GM12878 (cell line): ENCODE results near the gene MAML2. TPM values are rescaled to one million over a fixed set of nuclear protein-coding genes. Genes with fewer than 3 reads are reported as not detected.

Experiments used
- ATF7 ChIP-seq: fragments of 450-650 bp; IDR thresholded peaks from 2 replicates; pipeline ENCODE4 v1.6.1; 2016; ENCODE audit warnings: low read depth, mild to moderate bottlenecking
- CBX3 ChIP-seq: fragments of 200-600 bp; sonication (generic); IDR thresholded peaks from 2 replicates; pipeline ENCODE4 v1.6.1; 2016; ENCODE audit warnings: low read depth, borderline replicate concordance
- FOXK2 ChIP-seq: fragments of 450-650 bp; IDR thresholded peaks from 2 replicates; pipeline ENCODE4 v1.6.1; 2017; ENCODE audit warnings: mild to moderate bottlenecking, moderate library complexity
- HDGF ChIP-seq: fragments of 450-650 bp; IDR thresholded peaks from 2 replicates; pipeline ENCODE4 v1.6.1; 2016; ENCODE audit warnings: antibody characterized with exemption
- KDM1A ChIP-seq: fragments of 200-600 bp; sonication (generic); IDR thresholded peaks from 2 replicates; pipeline ENCODE4 v1.6.1; 2016; ENCODE audit warnings: borderline replicate concordance
- NFYA ChIP-seq: IDR thresholded peaks from 2 replicates; pipeline ENCODE4 v1.6.1; 2011; ENCODE audit warnings: low read depth, mild to moderate bottlenecking, low read length, improper control_type of control experiment, borderline replicate concordance
- NR2C2 ChIP-seq: IDR thresholded peaks from 2 replicates; pipeline ENCODE4 v1.6.1; 2011; ENCODE audit warnings: borderline replicate concordance, low read depth; ENCODE audit not compliant: control insufficient read depth, insufficient read length
- POLR2AphosphoS2 ChIP-seq: IDR thresholded peaks from 2 replicates; pipeline ENCODE4 v1.6.1; 2011; ENCODE audit warnings: low read depth, mild to moderate bottlenecking, low read length, improper control_type of control experiment, moderate library complexity
- RBBP5 ChIP-seq: fragments of 200-600 bp; sonication (generic); conservative IDR thresholded peaks from 2 replicates; pipeline ENCODE4 v1.6.1; 2016
- SMAD1 ChIP-seq: fragments of 450-650 bp; IDR thresholded peaks from 2 replicates; pipeline ENCODE4 v1.6.1; 2018; ENCODE audit warnings: mild to moderate bottlenecking, low read depth; ENCODE audit not compliant: partially characterized antibody
- SRF ChIP-seq, 2 experiments: IDR thresholded peaks; 2 replicates each; pipeline ENCODE4 v1.6.1; 2011; ENCODE audit warnings: low read depth in 2 of 2, low read length in 2 of 2, mild to moderate bottlenecking in 1 of 2, moderate library complexity in 1 of 2
- TBL1XR1 ChIP-seq: IDR thresholded peaks from 2 replicates; pipeline ENCODE4 v1.6.1; 2012; ENCODE audit warnings: low read depth, low read length, improper control_type of control experiment
- WRNIP1 ChIP-seq: IDR thresholded peaks from 2 replicates; pipeline ENCODE4 v1.6.1; 2011; ENCODE audit warnings: low read depth, low read length, improper control_type of control experiment, borderline replicate concordance
- ZNF274 ChIP-seq: IDR thresholded peaks from one replicate; pipeline ENCODE4 v1.8.0; 2011; ENCODE audit not compliant: insufficient read length, insufficient read depth
- ZZZ3 ChIP-seq: IDR thresholded peaks from 2 replicates; pipeline ENCODE4 v1.6.1; 2011; ENCODE audit warnings: low read depth; ENCODE audit not compliant: control insufficient read depth, insufficient read length
- polyA plus RNA-seq, 11 experiments: library from polyadenylated mRNA; depleted of rRNA in 4 of 11; unstranded in 6 of 11; stranded (reverse) in 5 of 11; fragments of >200 nt; fragmentation: Nextera tagmentation in 4 of 11; fragmentation: Illumina TruSeq in 1 of 11; extraction: Ambion mirVana in 4 of 11; extraction: Trizol in 1 of 11; gene quantifications; 1 replicate in 1 of 11; 2 replicates in 10 of 11; pipeline versions ENCODE4 v1.2.1 to v1.2.3, GENCODE V29; 2011 to 2016; ENCODE audit warnings: inconsistent platforms in 2 of 11, missing spikeins in 2 of 11, low read depth in 1 of 11
- total RNA-seq, 4 experiments: library from RNA; depleted of rRNA in 3 of 4; stranded (reverse); fragments of >200 nt in 3 of 4; fragmentation: Illumina TruSeq in 1 of 4; extraction: Trizol in 1 of 4; gene quantifications; 2 replicates each; pipeline versions ENCODE4 v1.2.1 to v1.2.3, GENCODE V29; 2013 to 2021
- TF ChIP-seq, protein P1 (sequence below): fragments of 450-650 bp; conservative IDR thresholded peaks from 2 replicates; pipeline ENCODE4 v1.6.1; 2017; ENCODE audit warnings: mild to moderate bottlenecking, moderate library complexity
- TF ChIP-seq, protein P2 (sequence below): IDR thresholded peaks from 2 replicates; pipeline ENCODE4 v1.6.1; 2012; ENCODE audit warnings: low read depth, low read length, improper control_type of control experiment
- TF ChIP-seq, protein P3 (sequence below): IDR thresholded peaks from 2 replicates; pipeline ENCODE4 v1.6.1; 2011; ENCODE audit warnings: low read depth, low read length, improper control_type of control experiment, borderline replicate concordance
- TF ChIP-seq, protein P4 (sequence below): IDR thresholded peaks from 2 replicates; pipeline ENCODE4 v1.6.1; 2011; ENCODE audit warnings: borderline replicate concordance, low read depth, mild to moderate bottlenecking, moderate library complexity, mixed read lengths, low read length; ENCODE audit not compliant: insufficient read depth; ENCODE audit errors: extremely low read length
- TF ChIP-seq, protein P5 (sequence below): fragments of 450-650 bp; IDR thresholded peaks from 2 replicates; pipeline ENCODE4 v1.6.1; 2017; ENCODE audit warnings: mild to moderate bottlenecking, moderate library complexity

MAML2 gene
- total and polyA plus RNA-seq, 10 of the 15 experiments (the other 5 are each of a cell fraction or from before 2014, with no cell fraction given), result 2.5 to 15.1 (median 12.0) TPM

DNA sequence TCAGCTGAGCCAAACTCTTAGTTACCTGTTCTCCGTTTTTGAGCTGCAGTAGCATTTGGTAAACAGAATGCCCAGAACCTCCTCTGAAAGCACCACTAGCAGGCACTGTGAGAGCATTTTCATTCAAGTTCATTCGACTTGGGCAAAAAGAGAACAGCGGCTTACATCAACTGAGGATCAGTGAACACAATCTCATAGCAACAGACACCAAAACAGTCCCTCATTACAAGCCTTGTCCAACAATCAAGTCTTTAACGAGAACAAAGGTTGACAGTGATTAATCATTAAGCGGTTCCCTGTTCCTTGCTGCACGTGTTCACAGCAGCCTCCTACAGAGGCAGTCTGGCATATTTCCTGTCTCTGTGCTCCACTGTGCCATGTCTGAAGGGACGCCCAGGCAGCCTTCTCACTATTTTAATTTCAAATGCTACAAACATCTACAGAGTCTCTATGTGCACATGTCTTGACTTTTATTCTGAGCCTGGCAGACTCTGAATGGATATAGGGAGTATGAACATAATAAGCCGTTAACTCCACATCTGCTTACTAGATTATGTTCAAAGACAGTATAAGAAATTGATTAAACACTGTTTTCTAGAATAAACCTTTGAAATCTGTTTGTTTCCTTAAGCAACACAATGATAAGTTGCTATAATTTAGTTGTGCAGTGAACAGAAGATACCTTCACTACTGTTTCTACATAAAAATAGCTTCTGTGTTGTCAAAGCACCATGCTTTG, 330.7 kb downstream of the MAML2 start (continued):
- TF ChIP-seq NFYA (no peak), CBX3 (no peak), SRF (IDR thresholded peaks at IDR 0.05; ENCODE audit: low read depth in 2 of 2, low read length in 2 of 2) (no peak), WRNIP1 (no peak), ATF7 (peak; percentile 89), FOXK2 (no peak), POLR2AphosphoS2 (no peak), SMAD1 (no peak), TBL1XR1 (no peak), ZZZ3 (no peak), NR2C2 (no peak), KDM1A (no peak), ZNF274 (no peak), HDGF (no peak), RBBP5 (no peak)
- TF ChIP-seq, protein P1, sequence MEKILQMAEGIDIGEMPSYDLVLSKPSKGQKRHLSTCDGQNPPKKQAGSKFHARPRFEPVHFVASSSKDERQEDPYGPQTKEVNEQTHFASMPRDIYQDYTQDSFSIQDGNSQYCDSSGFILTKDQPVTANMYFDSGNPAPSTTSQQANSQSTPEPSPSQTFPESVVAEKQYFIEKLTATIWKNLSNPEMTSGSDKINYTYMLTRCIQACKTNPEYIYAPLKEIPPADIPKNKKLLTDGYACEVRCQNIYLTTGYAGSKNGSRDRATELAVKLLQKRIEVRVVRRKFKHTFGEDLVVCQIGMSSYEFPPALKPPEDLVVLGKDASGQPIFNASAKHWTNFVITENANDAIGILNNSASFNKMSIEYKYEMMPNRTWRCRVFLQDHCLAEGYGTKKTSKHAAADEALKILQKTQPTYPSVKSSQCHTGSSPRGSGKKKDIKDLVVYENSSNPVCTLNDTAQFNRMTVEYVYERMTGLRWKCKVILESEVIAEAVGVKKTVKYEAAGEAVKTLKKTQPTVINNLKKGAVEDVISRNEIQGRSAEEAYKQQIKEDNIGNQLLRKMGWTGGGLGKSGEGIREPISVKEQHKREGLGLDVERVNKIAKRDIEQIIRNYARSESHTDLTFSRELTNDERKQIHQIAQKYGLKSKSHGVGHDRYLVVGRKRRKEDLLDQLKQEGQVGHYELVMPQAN, result no peak; the same call in 1 of the 2 replicates
- TF ChIP-seq, protein P2, sequence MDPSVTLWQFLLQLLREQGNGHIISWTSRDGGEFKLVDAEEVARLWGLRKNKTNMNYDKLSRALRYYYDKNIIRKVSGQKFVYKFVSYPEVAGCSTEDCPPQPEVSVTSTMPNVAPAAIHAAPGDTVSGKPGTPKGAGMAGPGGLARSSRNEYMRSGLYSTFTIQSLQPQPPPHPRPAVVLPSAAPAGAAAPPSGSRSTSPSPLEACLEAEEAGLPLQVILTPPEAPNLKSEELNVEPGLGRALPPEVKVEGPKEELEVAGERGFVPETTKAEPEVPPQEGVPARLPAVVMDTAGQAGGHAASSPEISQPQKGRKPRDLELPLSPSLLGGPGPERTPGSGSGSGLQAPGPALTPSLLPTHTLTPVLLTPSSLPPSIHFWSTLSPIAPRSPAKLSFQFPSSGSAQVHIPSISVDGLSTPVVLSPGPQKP, result no peak
- TF ChIP-seq, protein P3, sequence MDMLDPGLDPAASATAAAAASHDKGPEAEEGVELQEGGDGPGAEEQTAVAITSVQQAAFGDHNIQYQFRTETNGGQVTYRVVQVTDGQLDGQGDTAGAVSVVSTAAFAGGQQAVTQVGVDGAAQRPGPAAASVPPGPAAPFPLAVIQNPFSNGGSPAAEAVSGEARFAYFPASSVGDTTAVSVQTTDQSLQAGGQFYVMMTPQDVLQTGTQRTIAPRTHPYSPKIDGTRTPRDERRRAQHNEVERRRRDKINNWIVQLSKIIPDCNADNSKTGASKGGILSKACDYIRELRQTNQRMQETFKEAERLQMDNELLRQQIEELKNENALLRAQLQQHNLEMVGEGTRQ, result peak; percentile 65; the same call in 1 of the 2 replicates
- TF ChIP-seq, protein P4, sequence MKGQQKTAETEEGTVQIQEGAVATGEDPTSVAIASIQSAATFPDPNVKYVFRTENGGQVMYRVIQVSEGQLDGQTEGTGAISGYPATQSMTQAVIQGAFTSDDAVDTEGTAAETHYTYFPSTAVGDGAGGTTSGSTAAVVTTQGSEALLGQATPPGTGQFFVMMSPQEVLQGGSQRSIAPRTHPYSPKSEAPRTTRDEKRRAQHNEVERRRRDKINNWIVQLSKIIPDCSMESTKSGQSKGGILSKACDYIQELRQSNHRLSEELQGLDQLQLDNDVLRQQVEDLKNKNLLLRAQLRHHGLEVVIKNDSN, result no peak
- TF ChIP-seq, protein P5, sequence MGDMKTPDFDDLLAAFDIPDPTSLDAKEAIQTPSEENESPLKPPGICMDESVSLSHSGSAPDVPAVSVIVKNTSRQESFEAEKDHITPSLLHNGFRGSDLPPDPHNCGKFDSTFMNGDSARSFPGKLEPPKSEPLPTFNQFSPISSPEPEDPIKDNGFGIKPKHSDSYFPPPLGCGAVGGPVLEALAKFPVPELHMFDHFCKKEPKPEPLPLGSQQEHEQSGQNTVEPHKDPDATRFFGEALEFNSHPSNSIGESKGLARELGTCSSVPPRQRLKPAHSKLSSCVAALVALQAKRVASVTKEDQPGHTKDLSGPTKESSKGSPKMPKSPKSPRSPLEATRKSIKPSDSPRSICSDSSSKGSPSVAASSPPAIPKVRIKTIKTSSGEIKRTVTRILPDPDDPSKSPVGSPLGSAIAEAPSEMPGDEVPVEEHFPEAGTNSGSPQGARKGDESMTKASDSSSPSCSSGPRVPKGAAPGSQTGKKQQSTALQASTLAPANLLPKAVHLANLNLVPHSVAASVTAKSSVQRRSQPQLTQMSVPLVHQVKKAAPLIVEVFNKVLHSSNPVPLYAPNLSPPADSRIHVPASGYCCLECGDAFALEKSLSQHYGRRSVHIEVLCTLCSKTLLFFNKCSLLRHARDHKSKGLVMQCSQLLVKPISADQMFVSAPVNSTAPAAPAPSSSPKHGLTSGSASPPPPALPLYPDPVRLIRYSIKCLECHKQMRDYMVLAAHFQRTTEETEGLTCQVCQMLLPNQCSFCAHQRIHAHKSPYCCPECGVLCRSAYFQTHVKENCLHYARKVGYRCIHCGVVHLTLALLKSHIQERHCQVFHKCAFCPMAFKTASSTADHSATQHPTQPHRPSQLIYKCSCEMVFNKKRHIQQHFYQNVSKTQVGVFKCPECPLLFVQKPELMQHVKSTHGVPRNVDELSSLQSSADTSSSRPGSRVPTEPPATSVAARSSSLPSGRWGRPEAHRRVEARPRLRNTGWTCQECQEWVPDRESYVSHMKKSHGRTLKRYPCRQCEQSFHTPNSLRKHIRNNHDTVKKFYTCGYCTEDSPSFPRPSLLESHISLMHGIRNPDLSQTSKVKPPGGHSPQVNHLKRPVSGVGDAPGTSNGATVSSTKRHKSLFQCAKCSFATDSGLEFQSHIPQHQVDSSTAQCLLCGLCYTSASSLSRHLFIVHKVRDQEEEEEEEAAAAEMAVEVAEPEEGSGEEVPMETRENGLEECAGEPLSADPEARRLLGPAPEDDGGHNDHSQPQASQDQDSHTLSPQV, result no peak
